ENCODE data around the gene MITD1. TPM values are rescaled to one million over a fixed set of nuclear protein-coding genes. Genes with fewer than 3 reads are reported as not detected.

Gene MITD1
- total and polyA plus RNA-seq, 7 experiments from 2014 or later, result 26.8 to 80.5 (median 52.2) TPM

GRCh38 chr2:99184811-99185210 is 4.0 kb upstream of the MITD1 start:
- H3K27ac Mint-ChIP-seq, result peak overlapping the region in 2 of 9 donors; percentile 1 to 58
- H3K9me3 Mint-ChIP-seq, result no peaks in the 10 kb centered on the region
- Histone ChIP-seq H3K4me1 (ENCODE audit: control insufficient read depth in 2 of 2, insufficient read depth in 2 of 2, low read length in 2 of 2) (peaks cover 11 to 16% of the 10 kb centered on the region in 2 donors), H3K4me3 (ENCODE audit: low read length) (no peak overlapping the region), H3K36me3 (ENCODE audit: control insufficient read depth in 2 of 3, insufficient read depth in 3 of 3, low read length in 3 of 3) (peaks cover 0 to 30% (median 0%) of the 10 kb centered on the region in 3 experiments), H3K9me3 (ENCODE audit: control insufficient read depth in 2 of 3, low read length in 3 of 3) (no peaks in the 10 kb centered on the region), H3K27ac (ENCODE audit: low read depth, low read length) (no peak overlapping the region), H3K27me3 (ENCODE audit: control insufficient read depth in 2 of 2, insufficient read depth in 2 of 2, low read length in 2 of 2) (no peaks in the 10 kb centered on the region)
- intact Hi-C loops (cut with micrococcal nuclease), result loop anchor here (5.0 kb wide), 2 partner anchors 118 to 533 kb away; no protein-coding TSS in a partner anchor
- ATAC-seq (no peak), DNase-seq (no peak)
- no peaks in the 10 kb centered on the region for H3K27me3 Mint-ChIP-seq
- ChIA-PET POLR2A (interaction anchor here (0.6 to 1.9 kb wide), 3 partner anchors 11 to 44 kb away, joined by 3 to 6 read pairs (median 3); no protein-coding TSS in a partner anchor), CTCF (no interaction called here)
- peak overlapping the region in 1 of 10 donors; percentile 57 for H3K4me3 Mint-ChIP-seq
- peaks cover 24 to 59% (median 43%) of the 10 kb centered on the region in 7 donors for H3K4me1 Mint-ChIP-seq
- peaks cover 3 to 13% (median 8%) of the 10 kb centered on the region in 5 donors for H3K36me3 Mint-ChIP-seq

GRCh38 chr2:99183025-99183424 is 2.2 kb upstream of the MITD1 start:
- DNase-seq, result no peak
- H3K9me3 ChIP-seq (ENCODE audit: control insufficient read depth in 2 of 3, low read length in 3 of 3), result no peaks in the 10 kb centered on the region
- intact Hi-C loops (cut with micrococcal nuclease), result loop anchor here (5.0 kb wide), 2 partner anchors 116 to 531 kb away; no protein-coding TSS in a partner anchor
- peak overlapping the region; percentile 4 to 100 (median 34) for H3K4me3 Mint-ChIP-seq
- H3K9me3 Mint-ChIP-seq, result no peaks in the 10 kb centered on the region
- H3K27me3 ChIP-seq (ENCODE audit: control insufficient read depth in 2 of 2, insufficient read depth in 2 of 2, low read length in 2 of 2), result no peaks in the 10 kb centered on the region
- H3K36me3 Mint-ChIP-seq, result peaks cover 0 to 10% (median 4%) of the 10 kb centered on the region in 5 donors
- peaks cover 29 to 32% of the 10 kb centered on the region in 2 donors for H3K4me1 ChIP-seq (ENCODE audit: control insufficient read depth in 2 of 2, insufficient read depth in 2 of 2, low read length in 2 of 2)
- H3K4me3 ChIP-seq (ENCODE audit: low read length), result no peak overlapping the region
- ChIA-PET POLR2A (no interaction called here), CTCF (no interaction called here)
- peaks cover 34 to 71% (median 57%) of the 10 kb centered on the region in 7 donors for H3K4me1 Mint-ChIP-seq
- H3K27ac ChIP-seq (ENCODE audit: low read depth, low read length), result no peak overlapping the region
- H3K36me3 ChIP-seq (ENCODE audit: control insufficient read depth in 2 of 3, insufficient read depth in 3 of 3, low read length in 3 of 3), result peaks cover 0 to 19% (median 0%) of the 10 kb centered on the region in 3 experiments
- no peaks in the 10 kb centered on the region for H3K27me3 Mint-ChIP-seq
- no peak for ATAC-seq
- peak overlapping the region in 5 of 9 donors; percentile 12 to 71 (median 18) for H3K27ac Mint-ChIP-seq

GRCh38 chr2:99181624-99182000 is 754 bp upstream of the MITD1 start:
- peaks cover 0 to 13% (median 3%) of the 10 kb centered on the region in 5 donors for H3K36me3 Mint-ChIP-seq
- H3K4me3 ChIP-seq (ENCODE audit: low read length), result peak overlapping the region; percentile 97
- H3K4me3 Mint-ChIP-seq, result peak overlapping the region; percentile 94 to 100 (median 99)
- no peaks in the 10 kb centered on the region for H3K27me3 Mint-ChIP-seq
- no peak for ATAC-seq
- peaks cover 30 to 32% of the 10 kb centered on the region in 2 donors for H3K4me1 ChIP-seq (ENCODE audit: control insufficient read depth in 2 of 2, insufficient read depth in 2 of 2, low read length in 2 of 2)
- H3K27ac Mint-ChIP-seq, result peak overlapping the region; percentile 93 to 99 (median 99)
- no peaks in the 10 kb centered on the region for H3K9me3 Mint-ChIP-seq
- no peaks in the 10 kb centered on the region for H3K9me3 ChIP-seq (ENCODE audit: control insufficient read depth in 2 of 3, low read length in 3 of 3)
- no peak for DNase-seq
- no peaks in the 10 kb centered on the region for H3K27me3 ChIP-seq (ENCODE audit: control insufficient read depth in 2 of 2, insufficient read depth in 2 of 2, low read length in 2 of 2)
- H3K27ac ChIP-seq (ENCODE audit: low read depth, low read length), result peak overlapping the region; percentile 89
- intact Hi-C loops (cut with micrococcal nuclease), result loop anchor here (1.0 to 5.0 kb wide), 11 partner anchors 26 to 1381 kb away; partner anchors contain the start of genes C2orf15 (in 2 of the 2), COA5 (in 2 of the 2), REV1 (in 2 of the 2) and TXNDC9 (in 2 of the 2)
- CTCF ChIA-PET, result interaction anchor here (2.2 kb wide), 1 partner anchor 26 kb away, joined by 7 read pairs; no protein-coding TSS in a partner anchor
- POLR2A ChIA-PET, result interaction anchor here (0.7 to 3.3 kb wide), 4 partner anchors 25 to 117 kb away, joined by 3 to 31 read pairs (median 12); partner anchors contain the start of genes C2orf15, LIPT1 and TSGA10
- peaks cover 41 to 83% (median 72%) of the 10 kb centered on the region in 7 donors for H3K4me1 Mint-ChIP-seq
- H3K36me3 ChIP-seq (ENCODE audit: control insufficient read depth in 2 of 3, insufficient read depth in 3 of 3, low read length in 3 of 3), result peaks cover 0 to 11% (median 0%) of the 10 kb centered on the region in 3 experiments

GRCh38 chr2:99171377-99172140 is 9.3 kb downstream of the MITD1 start:
- H3K27ac Mint-ChIP-seq, result peak overlapping the region in 5 of 9 donors; percentile 21 to 77 (median 60)
- H3K27ac ChIP-seq (ENCODE audit: low read depth, low read length), result no peak overlapping the region
- intact Hi-C loops (cut with micrococcal nuclease), result loop anchor here in 1 of 2 donors (10.0 kb wide), 1 partner anchor 537 kb away; no protein-coding TSS in a partner anchor
- H3K4me3 ChIP-seq (ENCODE audit: low read length), result no peak overlapping the region
- H3K27me3 Mint-ChIP-seq, result no peaks in the 10 kb centered on the region
- DNase-seq (no peak), ATAC-seq (no peak)
- H3K9me3 ChIP-seq (ENCODE audit: control insufficient read depth in 2 of 3, low read length in 3 of 3), result no peaks in the 10 kb centered on the region
- H3K4me3 Mint-ChIP-seq, result no peak overlapping the region
- H3K27me3 ChIP-seq (ENCODE audit: control insufficient read depth in 2 of 2, insufficient read depth in 2 of 2, low read length in 2 of 2), result no peaks in the 10 kb centered on the region
- CTCF ChIA-PET, result no interaction called here
- no peaks in the 10 kb centered on the region for H3K9me3 Mint-ChIP-seq
- H3K36me3 ChIP-seq (ENCODE audit: control insufficient read depth in 2 of 3, insufficient read depth in 3 of 3, low read length in 3 of 3), result peaks cover 16 to 54% (median 17%) of the 10 kb centered on the region in 3 experiments
- peaks cover 0 to 33% (median 17%) of the 10 kb centered on the region in 5 donors for H3K36me3 Mint-ChIP-seq
- POLR2A ChIA-PET, result interaction anchor here (0.7 to 1.2 kb wide), 4 partner anchors 17 to 470 kb away, joined by 3 to 5 read pairs (median 4); partner anchors contain the start of genes LIPT1 and TSGA10
- H3K4me1 Mint-ChIP-seq, result peaks cover 8 to 37% (median 31%) of the 10 kb centered on the region in 7 donors
- no peaks in the 10 kb centered on the region for H3K4me1 ChIP-seq (ENCODE audit: control insufficient read depth in 2 of 2, insufficient read depth in 2 of 2, low read length in 2 of 2)

GRCh38 chr2:99169534-99169933 is 11.3 kb downstream of the MITD1 start:
- no peak for DNase-seq
- H3K4me3 ChIP-seq (ENCODE audit: low read length), result no peak overlapping the region
- H3K27me3 Mint-ChIP-seq, result no peaks in the 10 kb centered on the region
- no peaks in the 10 kb centered on the region for H3K27me3 ChIP-seq (ENCODE audit: control insufficient read depth in 2 of 2, insufficient read depth in 2 of 2, low read length in 2 of 2)
- H3K4me3 Mint-ChIP-seq, result no peak overlapping the region
- intact Hi-C loops (cut with micrococcal nuclease), result no loop called here
- H3K27ac ChIP-seq (ENCODE audit: low read depth, low read length), result peak overlapping the region; percentile 25
- H3K4me1 Mint-ChIP-seq, result peaks cover 2 to 25% (median 15%) of the 10 kb centered on the region in 7 donors
- H3K9me3 ChIP-seq (ENCODE audit: control insufficient read depth in 2 of 3, low read length in 3 of 3), result no peaks in the 10 kb centered on the region
- H3K36me3 ChIP-seq (ENCODE audit: control insufficient read depth in 2 of 3, insufficient read depth in 3 of 3, low read length in 3 of 3), result peaks cover 16 to 63% (median 17%) of the 10 kb centered on the region in 3 experiments
- ATAC-seq, result no peak
- H3K27ac Mint-ChIP-seq, result peak overlapping the region in 4 of 9 donors; percentile 28 to 72 (median 51)
- CTCF ChIA-PET, result no interaction called here
- POLR2A ChIA-PET, result no interaction called here
- no peaks in the 10 kb centered on the region for H3K9me3 Mint-ChIP-seq
- H3K4me1 ChIP-seq (ENCODE audit: control insufficient read depth in 2 of 2, insufficient read depth in 2 of 2, low read length in 2 of 2), result no peaks in the 10 kb centered on the region
- H3K36me3 Mint-ChIP-seq, result peaks cover 0 to 42% (median 18%) of the 10 kb centered on the region in 5 donors

GRCh38 chr2:99166218-99166617 is 14.6 kb downstream of the MITD1 start:
- Histone ChIP-seq H3K4me1 (ENCODE audit: control insufficient read depth in 2 of 2, insufficient read depth in 2 of 2, low read length in 2 of 2) (no peaks in the 10 kb centered on the region), H3K27me3 (ENCODE audit: control insufficient read depth in 2 of 2, insufficient read depth in 2 of 2, low read length in 2 of 2) (no peaks in the 10 kb centered on the region), H3K4me3 (ENCODE audit: low read length) (no peak overlapping the region), H3K27ac (ENCODE audit: low read depth, low read length) (no peak overlapping the region), H3K9me3 (ENCODE audit: control insufficient read depth in 2 of 3, low read length in 3 of 3) (no peaks in the 10 kb centered on the region), H3K36me3 (ENCODE audit: control insufficient read depth in 2 of 3, insufficient read depth in 3 of 3, low read length in 3 of 3) (peaks cover 12 to 52% (median 15%) of the 10 kb centered on the region in 3 experiments)
- no peak overlapping the region for H3K4me3 Mint-ChIP-seq
- H3K27me3 Mint-ChIP-seq, result no peaks in the 10 kb centered on the region
- intact Hi-C loops (cut with micrococcal nuclease), result no loop called here
- peaks cover 0 to 46% (median 22%) of the 10 kb centered on the region in 5 donors for H3K36me3 Mint-ChIP-seq
- DNase-seq (no peak), ATAC-seq (no peak)
- peaks cover 1 to 11% (median 7%) of the 10 kb centered on the region in 7 donors for H3K4me1 Mint-ChIP-seq
- H3K27ac Mint-ChIP-seq, result peak overlapping the region in 5 of 9 donors; percentile 4 to 77 (median 37)
- no peaks in the 10 kb centered on the region for H3K9me3 Mint-ChIP-seq
- ChIA-PET POLR2A (interaction anchor here (1.0 to 2.7 kb wide), 2 partner anchors 9 to 11 kb away, joined by 4 to 10 read pairs; partner anchors contain the start of genes LIPT1 and TSGA10), CTCF (no interaction called here)
